Spinal cord (tissue), 10 donors: ENCODE data around the gene SERPINH1. TPM values are rescaled to one million over a fixed set of nuclear protein-coding genes. Genes with fewer than 3 reads are reported as not detected.

Source experiments
- DNase-seq, 6 donors: peaks; one replicate each; pipeline versions ENCODE4 v3.0.0 to v3.0.0-alpha.2; 2013 to 2015; ENCODE audit warnings: low spot score in 6 of 6, low read depth in 4 of 6
- H3K27ac ChIP-seq: one replicate; pipeline ENCODE4 v1.5.1; 2013; ENCODE audit warnings: low read depth, low read length, control low read depth
- H3K27me3 ChIP-seq: one replicate; pipeline ENCODE4 v1.6.1; 2013; ENCODE audit warnings: low read length; ENCODE audit not compliant: control insufficient read depth, insufficient read depth
- H3K36me3 ChIP-seq: one replicate; pipeline ENCODE4 v1.6.1; 2013; ENCODE audit warnings: low read length; ENCODE audit not compliant: control insufficient read depth, insufficient read depth
- H3K4me1 ChIP-seq: one replicate; pipeline ENCODE4 v1.6.1; 2013; ENCODE audit warnings: low read length; ENCODE audit not compliant: control insufficient read depth, insufficient read depth
- H3K4me3 ChIP-seq: one replicate; pipeline ENCODE4 v1.5.1; 2013; ENCODE audit warnings: low read depth, low read length, control low read depth
- H3K9me3 ChIP-seq: one replicate; pipeline ENCODE4 v1.6.1; 2013; ENCODE audit warnings: low read length; ENCODE audit not compliant: control insufficient read depth, insufficient read depth
- WGBS: methylation state at CpG from one replicate; pipeline ENCODE4 v1.1.5; 2013; ENCODE audit warnings: missing lambda C conversion rate; ENCODE audit not compliant: insufficient coverage; 5-methylcytosine and 5-hydroxymethylcytosine counted together
- polyA plus RNA-seq, 2 donors: library from polyadenylated mRNA; unstranded; fragments of 120-200 nt; gene quantifications; one replicate each; pipeline ENCODE4 v1.2.1, GENCODE V29; 2013; ENCODE audit not compliant: insufficient read length in 2 of 2
- total RNA-seq, 2 donors: library from RNA; depleted of rRNA in 1 of 2; stranded (reverse); fragments of 120-200 nt in 1 of 2; fragments of >200 nt in 1 of 2; gene quantifications; one replicate each; pipeline versions ENCODE4 v1.2.3 to v1.2.4, GENCODE V29; 2013 to 2014
- donor health status: healthy.

The SERPINH1 gene
- total and polyA plus RNA-seq, 4 donors: 85.1 to 221 (median 148) TPM

GRCh38 chr11:75522286-75523044 is 39.6 kb upstream of the SERPINH1 start:
- DNase-seq: no peak
- Histone ChIP-seq H3K4me3 (no peak overlapping the region), H3K9me3 (no peaks in the 10 kb centered on the region), H3K27ac (no peak overlapping the region), H3K4me1 (peaks cover 65% of the 10 kb centered on the region), H3K36me3 (peaks cover 7% of the 10 kb centered on the region), H3K27me3 (peaks cover 19% of the 10 kb centered on the region)
- WGBS: 74% methylated on average over 7 of the region's 7 CpGs

GRCh38 chr11:75523189-75523588 is 38.9 kb upstream of the SERPINH1 start:
- H3K4me3 ChIP-seq: no peak overlapping the region
- H3K27me3 ChIP-seq: peaks cover 19% of the 10 kb centered on the region
- H3K27ac ChIP-seq: no peak overlapping the region
- WGBS: 61% methylated on average over 5 of the region's 5 CpGs
- no peak for DNase-seq
- no peaks in the 10 kb centered on the region for H3K9me3 ChIP-seq
- peaks cover 68% of the 10 kb centered on the region for H3K4me1 ChIP-seq
- H3K36me3 ChIP-seq: peaks cover 4% of the 10 kb centered on the region

- Histone ChIP-seq H3K4me3 (peak overlapping the region; percentile 71), H3K4me1 (peaks cover 71% of the 10 kb centered on the region), H3K27me3 (peaks cover 19% of the 10 kb centered on the region), H3K9me3 (no peaks in the 10 kb centered on the region), H3K36me3 (peaks cover 4% of the 10 kb centered on the region), H3K27ac (no peak overlapping the region)
- DNase-seq: peak in 1 of 6 donors; percentile 19
- WGBS: 43% methylated on average over 4 of the region's 10 CpGs
Observed at GRCh38 chr11:75523811-75524664, 38.0 kb upstream of the SERPINH1 start.

- Histone ChIP-seq H3K27ac (no peak overlapping the region), H3K4me1 (peaks cover 65% of the 10 kb centered on the region), H3K9me3 (no peaks in the 10 kb centered on the region), H3K27me3 (peaks cover 19% of the 10 kb centered on the region), H3K4me3 (peak overlapping the region; percentile 71), H3K36me3 (peaks cover 4% of the 10 kb centered on the region)
- peak in 2 of 6 donors; percentile 50 to 54 for DNase-seq
- WGBS: 2% methylated on average over 51 of the region's 51 CpGs
Observed at GRCh38 chr11:75524665-75525432, 37.2 kb upstream of the SERPINH1 start.

- peaks cover 19% of the 10 kb centered on the region for H3K27me3 ChIP-seq
- 0% methylated on average over 94 of the region's 99 CpGs for WGBS
- no peaks in the 10 kb centered on the region for H3K9me3 ChIP-seq
- peaks cover 2% of the 10 kb centered on the region for H3K36me3 ChIP-seq
- H3K27ac ChIP-seq: no peak within 1 kb of the TSS
- peak; percentile 68 to 96 (median 80) for DNase-seq
- H3K4me3 ChIP-seq: peak within 1 kb of the TSS; percentile 71
- peaks cover 62% of the 10 kb centered on the region for H3K4me1 ChIP-seq
Observed at GRCh38 chr11:75525433-75526191, 36.4 kb upstream of the SERPINH1 start, which contains the start of gene GDPD5. Gene GDPD5 (minus strand): TSS chr11:75525941. CDS start chr11:75477735, 48,206 bp downstream.

- peaks cover 19% of the 10 kb centered on the region for H3K27me3 ChIP-seq
- peaks cover 56% of the 10 kb centered on the region for H3K4me1 ChIP-seq
- H3K4me3 ChIP-seq: peak overlapping the region; percentile 71
- H3K9me3 ChIP-seq: no peaks in the 10 kb centered on the region
- no peak overlapping the region for H3K27ac ChIP-seq
- DNase-seq: no peak
- no peaks in the 10 kb centered on the region for H3K36me3 ChIP-seq
- 0% methylated on average over 18 of the region's 21 CpGs for WGBS
Observed at GRCh38 chr11:75526192-75526541, 35.9 kb upstream of the SERPINH1 start.

- no peak for DNase-seq
- Histone ChIP-seq H3K4me1 (peaks cover 54% of the 10 kb centered on the region), H3K27ac (no peak overlapping the region), H3K4me3 (no peak overlapping the region), H3K9me3 (no peaks in the 10 kb centered on the region), H3K27me3 (peaks cover 19% of the 10 kb centered on the region), H3K36me3 (no peaks in the 10 kb centered on the region)
- WGBS: no CpG with 5 or more reads among the region's 5 CpGs
Observed at GRCh38 chr11:75527130-75527529, 34.9 kb upstream of the SERPINH1 start.

GRCh38 chr11:75527938-75528735 is 33.9 kb upstream of the SERPINH1 start:
- 40% methylated on average over 6 of the region's 10 CpGs for WGBS
- Histone ChIP-seq H3K36me3 (no peaks in the 10 kb centered on the region), H3K27ac (no peak overlapping the region), H3K9me3 (no peaks in the 10 kb centered on the region), H3K4me1 (peaks cover 47% of the 10 kb centered on the region), H3K4me3 (no peak overlapping the region), H3K27me3 (peaks cover 19% of the 10 kb centered on the region)
- DNase-seq: no peak
